HT1080 (cell line): ENCODE measurements around the gene HACE1. TPM values are rescaled to one million over a fixed set of nuclear protein-coding genes. Genes with fewer than 3 reads are reported as not detected.
"Not testable (repeated sequence)": the region's sequence is repeated elsewhere in the genome, so short reads cannot be mapped to it uniquely, and the experiment has no call there.

Experiments used
- DNase-seq: peaks from one replicate; pipeline ENCODE4 v3.0.0-alpha.2; 2015; ENCODE audit warnings: low read depth
- total RNA-seq: library from RNA; depleted of rRNA; stranded (reverse); fragments of >200 nt; shearing (Covaris generic); gene quantifications from 2 replicates; pipeline ENCODE4 v1.2.3, GENCODE V29; 2014

HACE1 gene
- total RNA-seq, 1 experiment from 2014 or later = 5.8 TPM

- DNase-seq = not testable (repeated sequence)
Measured at GRCh38 chr6:104739124-104739523, 120.6 kb downstream of the HACE1 start.

- DNase-seq = not testable (repeated sequence)
Measured at GRCh38 chr6:104737567-104737966, 122.2 kb downstream of the HACE1 start.

- DNase-seq = no peak
Measured at GRCh38 chr6:104736545-104736944, 123.2 kb downstream of the HACE1 start.

GRCh38 chr6:104730450-104730849 lies 129.3 kb downstream of the HACE1 start:
- no peak for DNase-seq

- no peak for DNase-seq
Measured at GRCh38 chr6:104729433-104729832, 130.3 kb downstream of the HACE1 start.

- no peak for DNase-seq
Measured at GRCh38 chr6:104728448-104728847, 131.3 kb downstream of the HACE1 start.

GRCh38 chr6:104718672-104719071 lies 141.0 kb downstream of the HACE1 start:
- peak; percentile 23 for DNase-seq

- DNase-seq = no peak
Measured at GRCh38 chr6:104716858-104717257, 142.9 kb downstream of the HACE1 start.

- DNase-seq = no peak
Measured at GRCh38 chr6:104714796-104715195, 144.9 kb downstream of the HACE1 start.

- no peak for DNase-seq
Measured at GRCh38 chr6:104713982-104714381, 145.7 kb downstream of the HACE1 start.

- peak; percentile 66 for DNase-seq
Measured at GRCh38 chr6:104711371-104711770, 148.3 kb downstream of the HACE1 start.

- no peak for DNase-seq
Measured at GRCh38 chr6:104710543-104711335, 149.0 kb downstream of the HACE1 start.

GRCh38 chr6:104705916-104706442 lies 153.7 kb downstream of the HACE1 start:
- DNase-seq = no peak

GRCh38 chr6:104705095-104705707 lies 154.5 kb downstream of the HACE1 start:
- peak; percentile 97 for DNase-seq

GRCh38 chr6:104704191-104704590 lies 155.5 kb downstream of the HACE1 start:
- DNase-seq = no peak

GRCh38 chr6:104702126-104702841 lies 157.4 kb downstream of the HACE1 start:
- no peak for DNase-seq

GRCh38 chr6:104700371-104701185 lies 159.1 kb downstream of the HACE1 start:
- DNase-seq = no peak

GRCh38 chr6:104699593-104700329 lies 160.0 kb downstream of the HACE1 start:
- DNase-seq = no peak

GRCh38 chr6:104698979-104699378 lies 160.7 kb downstream of the HACE1 start:
- DNase-seq = no peak

- DNase-seq = no peak
Measured at GRCh38 chr6:104692008-104692407, 167.7 kb downstream of the HACE1 start.
